Fibroblast of upper back skin (primary cell): ENCODE data around the gene MT1A.

ENCODE experiments used
- DNase-seq: peaks from one replicate; pipeline ENCODE4 v3.0.0-alpha.2; 2013

Gene MT1A

GRCh38 chr16:56637814-56638750, at the start of gene MT1A:
Gene MT1A (plus strand): TSS chr16:56638666. CDS start chr16:56638739, 73 bp downstream.
- DNase-seq, result no peak

DNA sequence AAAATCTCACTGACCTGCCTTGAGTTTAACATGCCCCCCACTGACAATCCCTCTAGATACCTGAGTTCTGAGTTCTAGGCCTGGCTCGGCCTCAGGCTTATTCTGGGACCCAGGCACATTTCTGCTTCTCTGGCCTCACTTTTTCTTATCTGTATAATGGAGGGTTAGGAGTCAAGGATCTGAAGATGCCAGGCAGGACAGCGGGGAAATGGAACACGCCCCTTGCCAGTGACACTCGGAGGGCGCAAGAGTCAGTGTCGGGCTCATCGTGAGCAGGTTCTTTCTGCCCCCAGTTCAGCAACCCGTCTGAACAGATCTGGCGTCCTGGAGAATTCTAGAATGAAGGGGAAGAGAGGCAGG, 49.7 kb upstream of the MT1A start:
- no peak for DNase-seq

DNA sequence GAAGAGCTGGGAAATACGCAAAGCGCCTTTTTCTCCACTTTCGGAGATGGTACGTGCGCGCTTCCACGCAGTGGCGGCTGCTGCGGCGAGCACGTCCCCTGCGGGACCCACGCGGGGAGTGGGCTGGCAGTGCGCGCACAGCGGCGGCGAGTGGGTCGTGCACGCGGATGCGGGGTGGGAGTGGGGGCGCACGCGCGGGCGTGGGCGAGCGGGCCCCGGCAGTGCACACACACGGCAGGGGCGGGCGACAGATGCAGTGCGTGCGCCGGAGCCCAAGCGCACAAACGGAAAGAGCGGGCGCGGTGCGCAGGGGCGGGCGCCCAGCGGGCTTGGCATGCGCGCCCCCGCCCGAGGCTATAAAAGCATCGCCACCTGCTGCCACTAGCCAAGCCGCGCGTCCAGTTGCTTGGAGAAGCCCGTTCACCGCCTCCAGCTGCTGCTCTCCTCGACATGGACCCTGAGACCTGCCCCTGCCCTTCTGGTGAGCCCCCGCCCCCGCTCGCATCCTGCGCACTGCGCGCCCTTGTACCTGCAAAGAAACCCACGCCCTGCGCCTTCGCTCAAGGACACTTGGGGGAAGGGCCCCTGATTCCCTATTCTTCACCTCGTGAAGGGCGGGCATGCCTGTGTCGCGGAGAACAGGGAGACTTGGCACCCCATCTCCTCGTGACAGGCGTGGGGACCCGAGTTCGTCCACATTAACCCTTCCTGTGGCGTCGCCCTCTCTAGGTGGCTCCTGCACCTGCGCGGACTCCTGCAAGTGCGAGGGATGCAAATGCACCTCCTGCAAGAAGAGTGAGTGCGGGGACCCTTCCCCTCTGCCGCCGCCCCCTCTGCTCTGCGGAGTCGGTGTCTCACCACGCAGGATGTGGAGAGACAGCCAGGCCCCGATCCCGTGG, 49.1 kb upstream of the MT1A start, which contains the start of gene MT3:
TSS of gene MT3 (plus strand) at position 388 of the 899 bp plus-strand sequence. CDS start at position 451, 63 bp downstream.
- no peak for DNase-seq

GRCh38 chr16:56591377-56592060, 46.9 kb upstream of the MT1A start:
- DNase-seq, result no peak

GRCh38 chr16:56593573-56594291, 44.7 kb upstream of the MT1A start:
- DNase-seq, result no peak

DNA sequence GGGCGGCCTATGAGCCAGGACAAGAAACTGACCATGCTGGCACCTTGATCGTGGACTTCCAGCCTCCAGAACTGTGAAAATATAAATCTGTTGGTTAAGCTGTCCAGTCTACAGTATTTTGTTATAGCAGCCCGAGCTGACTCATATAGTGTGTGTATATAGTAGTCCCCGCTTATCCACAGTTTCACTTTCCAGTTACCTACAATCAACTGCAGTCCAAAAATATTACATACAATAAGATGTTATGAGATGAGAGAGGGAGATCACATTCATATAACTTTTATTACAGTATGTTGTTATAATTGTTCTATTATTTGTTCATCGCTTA, 44.2 kb upstream of the MT1A start:
- DNase-seq, result no peak

DNA sequence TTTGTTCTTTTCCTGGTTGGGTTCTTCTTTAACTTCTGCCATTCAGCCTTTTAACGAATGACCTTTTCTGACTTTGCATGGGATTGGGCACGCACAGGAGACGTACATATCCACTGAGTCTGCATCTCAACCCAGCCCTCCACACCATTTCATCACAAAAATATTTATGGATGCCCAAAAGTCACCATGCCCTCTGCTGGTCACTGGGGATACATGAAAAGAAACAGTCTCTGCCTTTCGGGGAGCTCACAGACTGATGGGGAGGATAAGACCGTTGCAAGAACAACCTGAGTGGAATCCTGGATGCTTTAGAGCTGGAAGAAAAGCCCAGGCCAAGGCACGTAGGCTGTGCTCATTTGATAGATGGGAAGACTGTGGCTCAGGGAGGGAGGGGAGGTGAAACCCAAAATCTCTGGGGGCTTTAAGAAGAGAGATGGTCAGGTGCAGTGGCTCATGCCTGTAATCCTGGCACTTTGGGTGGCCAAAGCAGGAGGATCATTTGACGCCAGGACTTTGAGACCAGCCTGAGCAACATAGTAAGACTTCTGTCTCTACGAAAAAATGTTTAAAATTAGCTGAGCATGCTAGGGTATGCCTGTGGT, 38.0 kb upstream of the MT1A start:
- DNase-seq, result peak; percentile 63

DNA sequence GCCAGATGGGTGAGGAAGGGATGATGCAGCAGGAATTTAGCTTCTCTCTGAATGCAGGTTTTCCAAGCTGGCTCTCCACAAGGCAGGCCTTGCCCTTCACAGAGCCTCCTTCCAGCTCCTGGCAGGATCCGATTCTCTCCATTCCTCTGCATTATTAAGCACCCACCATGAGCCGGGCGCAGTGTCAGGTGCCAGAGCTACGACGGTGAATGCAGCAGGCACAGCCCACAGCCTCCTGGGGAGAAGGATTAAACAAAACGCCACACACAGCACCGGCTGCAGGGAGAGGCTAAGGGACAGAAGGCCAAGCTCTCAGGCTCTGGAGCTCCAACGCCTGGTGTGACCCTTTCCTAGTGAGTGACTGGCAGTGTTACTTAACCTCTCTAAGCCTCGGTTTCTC, 37.1 kb upstream of the MT1A start:
- DNase-seq, result no peak

GRCh38 chr16:56603589-56603988, 34.9 kb upstream of the MT1A start:
- DNase-seq, result peak; percentile 43

DNA sequence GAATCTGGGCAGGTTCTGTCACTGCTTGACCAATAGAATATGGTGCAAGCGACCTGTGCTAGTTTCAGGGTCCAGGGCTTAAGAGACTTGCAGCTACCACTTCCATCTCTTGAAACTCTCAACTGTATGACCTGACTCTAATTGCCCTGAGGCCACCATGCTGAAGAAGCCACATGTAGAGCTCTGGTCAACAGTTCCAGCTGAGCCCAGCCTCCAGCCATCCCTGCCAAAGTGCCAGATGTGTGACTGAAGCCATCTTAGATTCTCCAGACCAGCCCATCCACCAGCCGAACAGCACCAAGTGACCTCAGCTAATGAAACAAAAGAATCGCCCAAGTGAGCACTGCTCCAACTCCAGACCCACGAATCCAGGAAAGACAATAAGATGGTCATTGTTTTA, 33.5 kb upstream of the MT1A start:
- no peak for DNase-seq

DNA sequence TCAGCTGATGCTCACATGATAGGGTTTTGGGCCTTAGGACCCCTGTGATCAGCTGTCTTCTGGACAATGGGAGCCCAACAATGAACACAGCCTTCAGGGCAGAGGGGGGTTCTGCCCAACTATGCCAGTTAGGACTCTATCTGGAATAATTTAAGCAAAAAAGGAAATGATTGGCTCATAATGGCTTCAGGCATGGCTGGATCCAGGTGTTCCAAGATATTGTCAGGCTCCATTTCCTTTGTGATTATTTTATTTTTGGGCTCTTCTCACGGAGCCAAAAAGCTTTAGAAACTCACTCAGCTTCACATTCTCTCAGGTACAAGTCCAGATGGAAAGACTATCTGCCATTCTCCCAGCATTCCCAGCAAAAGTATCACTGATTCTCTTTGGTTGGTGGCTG, 33.0 kb upstream of the MT1A start:
- no peak for DNase-seq

DNA sequence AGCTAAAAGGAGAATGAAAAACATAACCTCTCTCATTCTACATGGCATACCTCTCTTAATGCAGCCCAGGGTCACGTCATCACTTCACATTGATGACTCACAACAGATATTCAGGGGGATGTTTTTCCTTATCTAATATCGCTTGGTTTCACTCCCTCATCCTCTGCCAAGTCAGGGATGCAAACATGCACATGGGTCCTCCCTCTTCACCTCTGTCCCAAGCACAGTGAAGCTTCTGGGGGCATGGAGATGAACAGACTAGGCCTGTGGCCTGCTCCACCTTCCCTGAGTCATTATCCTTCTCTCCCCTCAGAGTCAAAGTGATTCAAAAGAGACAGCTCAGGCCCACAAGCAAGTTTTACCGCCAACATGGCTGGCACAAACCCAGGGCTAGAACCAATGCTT, 32.4 kb upstream of the MT1A start:
- peak; percentile 83 for DNase-seq

DNA sequence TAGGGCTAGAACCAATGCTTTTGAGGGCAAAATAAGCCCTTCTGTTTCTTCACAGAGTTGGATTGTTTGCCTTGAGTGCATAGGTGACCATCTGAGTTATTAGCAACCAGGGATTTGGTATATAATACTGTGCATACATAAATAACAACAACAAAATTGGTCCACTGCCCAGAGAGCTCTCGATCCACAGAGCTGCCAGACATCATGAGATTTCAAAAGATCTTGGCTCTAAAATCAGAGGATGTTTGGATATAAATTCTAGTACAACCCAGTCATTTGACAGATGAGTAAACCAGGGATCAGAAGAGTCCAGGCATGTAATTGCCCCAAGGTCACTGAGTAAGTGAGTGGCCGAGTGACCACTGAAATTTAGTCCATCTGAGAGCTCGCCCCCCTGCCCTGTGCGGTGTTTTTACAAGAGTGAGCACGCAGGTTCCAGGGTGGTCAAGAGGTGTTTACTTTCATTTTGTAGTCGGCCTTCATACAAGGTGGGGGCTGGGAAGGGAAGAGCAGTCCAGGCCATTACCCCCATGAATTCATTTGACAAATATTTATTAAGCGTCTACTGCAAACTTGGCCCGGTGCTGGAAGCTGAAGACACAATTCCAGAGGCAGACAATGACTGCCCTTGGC, 31.9 kb upstream of the MT1A start:
- DNase-seq, result peak; percentile 69

GRCh38 chr16:56607109-56607618, 31.3 kb upstream of the MT1A start:
- peak; percentile 99 for DNase-seq

DNA sequence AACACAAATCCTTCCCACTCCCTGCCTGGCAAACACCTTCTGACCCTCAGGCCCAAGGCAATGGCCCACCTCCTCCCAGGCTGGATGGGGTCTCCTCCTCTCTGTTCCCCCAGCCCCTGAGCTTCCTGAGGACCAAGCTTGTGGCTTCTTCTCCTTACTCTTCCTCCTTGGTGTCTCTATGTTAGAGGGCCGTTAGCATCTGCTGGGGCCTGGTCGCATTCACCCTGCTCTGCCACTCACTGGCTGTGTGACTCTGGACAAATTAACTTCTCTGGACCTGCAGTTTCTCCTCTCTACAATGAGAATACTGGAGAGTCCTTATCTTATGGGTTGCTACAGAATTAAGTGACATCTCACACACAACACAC, 30.8 kb upstream of the MT1A start:
- no peak for DNase-seq

DNA sequence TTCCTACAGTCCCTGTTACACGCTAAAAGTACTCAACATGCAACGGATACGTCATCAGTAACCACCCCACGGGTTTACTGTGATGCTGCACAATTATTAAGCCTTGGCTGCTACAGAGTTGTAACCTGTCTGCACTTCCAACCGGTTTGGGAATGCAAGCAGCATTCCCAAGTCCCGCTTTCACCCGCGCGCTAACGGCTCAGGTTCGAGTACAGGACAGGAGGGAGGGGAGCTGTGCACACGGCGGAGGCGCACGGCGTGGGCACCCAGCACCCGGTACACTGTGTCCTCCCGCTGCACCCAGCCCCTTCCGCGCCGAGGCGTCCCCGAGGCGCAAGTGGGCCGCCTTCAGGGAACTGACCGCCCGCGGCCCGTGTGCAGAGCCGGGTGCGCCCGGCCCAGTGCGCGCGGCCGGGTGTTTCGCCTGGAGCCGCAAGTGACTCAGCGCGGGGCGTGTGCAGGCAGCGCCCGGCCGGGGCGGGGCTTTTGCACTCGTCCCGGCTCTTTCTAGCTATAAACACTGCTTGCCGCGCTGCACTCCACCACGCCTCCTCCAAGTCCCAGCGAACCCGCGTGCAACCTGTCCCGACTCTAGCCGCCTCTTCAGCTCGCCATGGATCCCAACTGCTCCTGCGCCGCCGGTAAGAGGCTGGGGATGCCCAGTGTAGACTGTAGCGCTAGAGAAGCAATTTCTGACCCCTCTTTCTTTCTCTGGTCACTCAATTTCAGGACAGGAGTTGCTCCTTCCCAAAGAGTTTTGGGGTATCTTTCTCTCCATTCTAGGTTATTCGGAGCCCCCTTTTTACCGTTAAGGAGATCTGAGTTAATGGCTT, 30.2 kb upstream of the MT1A start, which contains the start of gene MT2A:
TSS of gene MT2A (plus strand) at position 542 of the 833 bp plus-strand sequence. CDS start at position 614, 72 bp downstream.
- DNase-seq, result peak; percentile 96

- DNase-seq, result no peak
Observed at GRCh38 chr16:56608876-56609462, 29.5 kb upstream of the MT1A start.

GRCh38 chr16:56609463-56609921, 29.0 kb upstream of the MT1A start:
- peak; percentile 80 for DNase-seq

- peak; percentile 43 for DNase-seq
Observed at GRCh38 chr16:56610017-56610608, 28.4 kb upstream of the MT1A start.
